Smooth muscle cell (in vitro differentiated cells): ENCODE data around the gene ROMO1. TPM values are rescaled to one million over a fixed set of nuclear protein-coding genes. Genes with fewer than 3 reads are reported as not detected.
"Not testable (repeated sequence)": the region's sequence is repeated elsewhere in the genome, so short reads cannot be mapped to it uniquely, and the experiment has no call there.

ENCODE experiments used
- DNase-seq: peaks from one replicate; lab custom pipeline; 2025; ENCODE audit not compliant: unreplicated experiment; lab: John Stamatoyannopoulos, UW
- H2AFZ ChIP-seq: fragments of 200-600 bp; sonication (generic); 2 replicates; pipeline ENCODE4 v1.6.0; 2016; ENCODE audit warnings: antibody characterized with exemption, low read depth, mild to moderate bottlenecking
- H3F3A ChIP-seq: fragments of 200-600 bp; sonication (generic); 2 replicates; pipeline ENCODE4 v1.6.0; 2017; ENCODE audit warnings: antibody characterized with exemption, low read depth
- H3K27ac ChIP-seq: fragments of 200-600 bp; sonication (generic); 2 replicates; pipeline ENCODE4 v1.5.1; 2016; ENCODE audit warnings: low read depth, mild to moderate bottlenecking
- H3K27me3 ChIP-seq: fragments of 200-600 bp; sonication (generic); 2 replicates; pipeline ENCODE4 v1.6.1; 2016; ENCODE audit warnings: low read depth, mild to moderate bottlenecking
- H3K36me3 ChIP-seq: fragments of 200-600 bp; sonication (generic); 2 replicates; pipeline ENCODE4 v1.5.1; 2016; ENCODE audit warnings: low read depth
- H3K4me1 ChIP-seq: fragments of 200-600 bp; sonication (generic); 2 replicates; pipeline ENCODE4 v1.5.1; 2016; ENCODE audit warnings: low read depth
- H3K4me2 ChIP-seq: fragments of 200-600 bp; sonication (generic); 2 replicates; pipeline ENCODE4 v1.6.0; 2016; ENCODE audit warnings: mild to moderate bottlenecking
- H3K4me3 ChIP-seq: fragments of 200-600 bp; sonication (generic); 2 replicates; pipeline ENCODE4 v1.5.1; 2016; ENCODE audit warnings: mild to moderate bottlenecking
- H3K79me2 ChIP-seq: fragments of 200-600 bp; sonication (generic); 2 replicates; pipeline ENCODE4 v1.6.0; 2016; ENCODE audit warnings: low read depth, mild to moderate bottlenecking
- H3K9ac ChIP-seq: fragments of 200-600 bp; sonication (generic); 2 replicates; pipeline ENCODE4 v1.6.0; 2016; ENCODE audit warnings: low read depth
- H3K9me3 ChIP-seq: fragments of 200-600 bp; sonication (generic); replicated peaks from 2 replicates; pipeline ENCODE4 v1.5.1; 2016; ENCODE audit warnings: low read depth
- H4K20me1 ChIP-seq: fragments of 200-600 bp; sonication (generic); 2 replicates; pipeline ENCODE4 v1.6.0; 2016; ENCODE audit warnings: low read depth
- WGBS: methylation state at CpG from one replicate; pipeline ENCODE4 v1.1.7; 2016; ENCODE audit warnings: low lambda C conversion rate; 5-methylcytosine and 5-hydroxymethylcytosine counted together
- polyA plus RNA-seq: library from polyadenylated mRNA; unstranded; fragments of >200 nt; fragmentation: Nextera tagmentation; extraction: Ambion mirVana; gene quantifications from 2 replicates; pipeline ENCODE4 v1.2.1, GENCODE V29; 2016
- total RNA-seq: library from RNA; depleted of rRNA; stranded (reverse); fragments of >200 nt; gene quantifications from 2 replicates; pipeline ENCODE4 v1.2.3, GENCODE V29; 2014
- TF ChIP-seq, protein P1 (sequence below): fragments of 200-600 bp; sonication (generic); IDR thresholded peaks from 2 replicates; pipeline ENCODE4 v1.5.1; 2017; ENCODE audit warnings: borderline replicate concordance, mild to moderate bottlenecking, antibody characterized with exemption; ENCODE audit not compliant: insufficient read depth, poor library complexity, severe bottlenecking

The ROMO1 gene
- total and polyA plus RNA-seq, 2 experiments from 2014 or later: 523 to 694 TPM

DNA sequence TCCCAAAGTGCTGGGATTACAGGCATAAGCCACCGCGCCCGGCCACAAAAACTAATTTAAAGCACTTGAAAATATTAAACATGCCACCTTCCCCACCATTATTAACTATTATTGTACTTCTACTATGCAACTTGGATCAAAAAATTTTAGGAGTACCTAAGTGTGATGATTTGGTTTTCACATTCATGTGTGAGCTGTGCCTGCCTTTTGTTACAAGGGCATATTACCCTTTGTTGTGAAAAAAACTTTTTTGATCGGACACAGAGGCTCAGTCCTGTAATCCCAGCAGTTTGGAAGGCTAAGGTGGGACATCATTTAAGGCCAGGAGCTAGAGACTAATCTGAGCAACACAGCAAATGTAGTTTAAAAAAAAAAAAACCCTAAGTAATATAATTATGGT lies 17.1 kb downstream of the ROMO1 start:
- H3F3A ChIP-seq: peaks cover 73% of the 10 kb centered on the region
- TF ChIP-seq, protein P1, sequence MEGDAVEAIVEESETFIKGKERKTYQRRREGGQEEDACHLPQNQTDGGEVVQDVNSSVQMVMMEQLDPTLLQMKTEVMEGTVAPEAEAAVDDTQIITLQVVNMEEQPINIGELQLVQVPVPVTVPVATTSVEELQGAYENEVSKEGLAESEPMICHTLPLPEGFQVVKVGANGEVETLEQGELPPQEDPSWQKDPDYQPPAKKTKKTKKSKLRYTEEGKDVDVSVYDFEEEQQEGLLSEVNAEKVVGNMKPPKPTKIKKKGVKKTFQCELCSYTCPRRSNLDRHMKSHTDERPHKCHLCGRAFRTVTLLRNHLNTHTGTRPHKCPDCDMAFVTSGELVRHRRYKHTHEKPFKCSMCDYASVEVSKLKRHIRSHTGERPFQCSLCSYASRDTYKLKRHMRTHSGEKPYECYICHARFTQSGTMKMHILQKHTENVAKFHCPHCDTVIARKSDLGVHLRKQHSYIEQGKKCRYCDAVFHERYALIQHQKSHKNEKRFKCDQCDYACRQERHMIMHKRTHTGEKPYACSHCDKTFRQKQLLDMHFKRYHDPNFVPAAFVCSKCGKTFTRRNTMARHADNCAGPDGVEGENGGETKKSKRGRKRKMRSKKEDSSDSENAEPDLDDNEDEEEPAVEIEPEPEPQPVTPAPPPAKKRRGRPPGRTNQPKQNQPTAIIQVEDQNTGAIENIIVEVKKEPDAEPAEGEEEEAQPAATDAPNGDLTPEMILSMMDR: no peak
- no peak overlapping the region for H3K4me2 ChIP-seq
- DNase-seq: no peak
- H4K20me1 ChIP-seq: peaks cover 100% of the 10 kb centered on the region
- H3K4me1 ChIP-seq: no peaks in the 10 kb centered on the region
- no peak overlapping the region for H3K9ac ChIP-seq
- H3K9me3 ChIP-seq: no peaks in the 10 kb centered on the region
- H3K27me3 ChIP-seq: no peaks in the 10 kb centered on the region
- H3K27ac ChIP-seq: no peak overlapping the region
- H3K4me3 ChIP-seq: no peak overlapping the region
- WGBS: 97% methylated on average over 4 of the region's 4 CpGs
- H3K36me3 ChIP-seq: peaks cover 63% of the 10 kb centered on the region
- no peak overlapping the region for H2AFZ ChIP-seq
- H3K79me2 ChIP-seq: peaks cover 99% of the 10 kb centered on the region

DNA sequence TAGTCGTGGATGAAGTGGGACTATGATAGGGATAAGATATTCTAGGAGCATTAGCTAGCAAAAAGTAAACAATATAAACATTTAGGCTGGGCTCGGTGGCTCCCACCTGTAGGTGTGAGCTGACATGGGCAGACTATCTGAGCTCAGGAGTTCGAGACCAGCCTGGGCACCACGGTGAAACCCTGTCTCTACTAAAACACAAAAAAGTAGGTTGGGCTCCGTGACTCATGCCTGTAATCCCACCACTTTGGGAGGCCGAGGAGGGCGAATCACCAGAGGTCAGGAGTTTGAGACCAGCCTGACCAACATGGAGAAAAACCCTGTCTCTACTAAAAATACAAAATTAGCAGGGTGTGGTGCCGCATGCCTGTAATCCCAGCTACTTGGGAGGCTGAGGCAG lies 19.1 kb downstream of the ROMO1 start:
- WGBS: 78% methylated on average over 8 of the region's 8 CpGs
- not testable (repeated sequence) for H3K4me3 ChIP-seq, H3K9me3 ChIP-seq, H2AFZ ChIP-seq, H3K4me2 ChIP-seq, H3K9ac ChIP-seq, H3K27me3 ChIP-seq, H3K4me1 ChIP-seq, DNase-seq
- Histone ChIP-seq H3F3A (peaks cover 64% of the 10 kb centered on the region), H3K36me3 (peaks cover 59% of the 10 kb centered on the region), H3K27ac (peak overlapping the region; percentile 66), H4K20me1 (peaks cover 100% of the 10 kb centered on the region), H3K79me2 (peaks cover 99% of the 10 kb centered on the region)

DNA sequence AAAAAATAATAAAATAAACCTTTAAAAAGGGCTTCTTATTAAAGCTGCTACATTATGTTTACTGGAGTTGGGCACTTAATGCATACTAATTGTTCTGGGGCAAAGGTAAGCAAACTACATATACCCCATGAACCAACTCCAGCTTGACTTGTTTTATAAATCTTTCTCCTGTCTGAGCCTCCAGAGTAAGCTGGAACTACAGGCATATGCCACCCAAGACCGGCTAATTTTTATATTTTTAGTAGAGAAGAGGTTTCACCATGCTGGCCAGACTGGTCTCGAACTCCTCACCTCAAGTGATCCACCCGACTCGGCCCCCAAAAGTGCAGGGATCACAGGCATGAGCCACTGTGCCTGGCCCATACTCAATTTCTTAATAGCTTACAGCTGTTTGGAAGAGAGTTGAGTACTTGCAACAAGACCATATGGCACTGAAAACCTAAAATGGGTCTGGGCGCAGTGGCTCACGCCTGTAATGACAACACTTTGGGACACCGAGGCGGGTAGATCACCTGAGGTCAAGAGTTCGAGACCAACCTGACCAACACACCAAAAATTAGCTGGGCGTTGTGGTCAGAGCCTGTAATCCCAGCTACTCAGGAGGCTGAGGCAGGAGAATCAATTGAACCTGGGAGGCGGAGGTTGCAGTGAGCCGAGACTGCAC lies 19.9 kb downstream of the ROMO1 start:
- Histone ChIP-seq H3K27me3 (no peaks in the 10 kb centered on the region), H3K9ac (no peak overlapping the region), H3K4me2 (no peak overlapping the region), H3F3A (peaks cover 59% of the 10 kb centered on the region), H3K36me3 (peaks cover 66% of the 10 kb centered on the region), H3K4me1 (no peaks in the 10 kb centered on the region), H3K9me3 (no peaks in the 10 kb centered on the region), H3K27ac (peak overlapping the region; percentile 66), H4K20me1 (peaks cover 100% of the 10 kb centered on the region), H3K79me2 (peaks cover 99% of the 10 kb centered on the region), H2AFZ (no peak overlapping the region), H3K4me3 (no peak overlapping the region)
- 99% methylated on average over 12 of the region's 12 CpGs for WGBS
- DNase-seq: no peak
- TF ChIP-seq, protein P1: no peak

DNA sequence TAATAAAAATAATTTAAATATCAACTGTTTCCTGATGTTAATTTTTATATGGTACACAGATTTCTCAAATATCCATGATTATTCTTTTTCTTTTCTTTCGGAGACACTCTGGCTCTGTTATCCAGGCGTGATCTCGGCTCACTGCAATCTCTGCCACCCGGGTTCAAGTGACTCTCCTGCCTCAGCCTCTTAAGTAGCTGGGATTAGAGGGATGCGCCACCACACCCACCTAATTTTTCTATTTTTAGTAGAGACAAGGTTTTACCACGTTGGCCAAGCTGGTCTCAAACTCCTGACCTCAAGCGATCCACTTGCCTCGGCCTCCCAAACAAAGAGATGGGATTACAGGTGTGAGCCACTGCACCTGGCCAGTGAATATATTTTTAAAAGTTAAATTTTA lies 20.5 kb downstream of the ROMO1 start:
- no peak overlapping the region for H3K9ac ChIP-seq
- TF ChIP-seq, protein P1: no peak
- H3K79me2 ChIP-seq: peaks cover 99% of the 10 kb centered on the region
- H3K9me3 ChIP-seq: no peaks in the 10 kb centered on the region
- H3K4me2 ChIP-seq: no peak overlapping the region
- peaks cover 70% of the 10 kb centered on the region for H3K36me3 ChIP-seq
- no peak for DNase-seq
- H3K4me3 ChIP-seq: no peak overlapping the region
- H3F3A ChIP-seq: peaks cover 53% of the 10 kb centered on the region
- H3K4me1 ChIP-seq: no peaks in the 10 kb centered on the region
- WGBS: 73% methylated on average over 8 of the region's 8 CpGs
- peaks cover 100% of the 10 kb centered on the region for H4K20me1 ChIP-seq
- no peak overlapping the region for H2AFZ ChIP-seq
- no peak overlapping the region for H3K27ac ChIP-seq
- H3K27me3 ChIP-seq: no peaks in the 10 kb centered on the region
